Measurements from ENCODE around the gene CARNS1. TPM values are rescaled to one million over a fixed set of nuclear protein-coding genes. Genes with fewer than 3 reads are reported as not detected.

The CARNS1 gene
- total RNA-seq, 4 donors from 2014 or later: 0.30 to 1.5 (median 1.0) TPM

DNA sequence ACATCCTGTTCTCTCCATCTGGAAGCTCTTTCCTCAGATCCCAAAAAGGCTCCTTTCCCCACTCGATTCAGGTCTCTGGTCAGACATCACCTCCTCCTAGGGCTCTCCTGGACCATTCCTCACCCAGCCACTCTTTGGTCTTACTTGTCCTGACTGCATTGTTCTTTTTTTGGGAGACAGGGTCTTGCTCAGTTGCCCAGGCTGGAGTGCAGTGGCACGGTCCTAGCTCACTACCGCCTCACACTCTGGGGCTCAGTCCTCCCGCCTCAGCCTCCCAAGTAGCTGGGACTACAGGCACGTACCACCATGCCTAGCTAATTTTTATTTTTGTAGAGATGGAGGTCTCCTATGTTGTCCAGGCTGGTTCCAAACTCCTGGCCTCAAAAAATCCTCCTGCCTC is 30.0 kb downstream of the CARNS1 start:
- intact Hi-C loops (cut with DNase I; ENCODE audit: low total_unique reads): no loop called here
- 76 to 93% methylated on average over 5 of the region's 5 CpGs for WGBS, 2 donors
- DNase-seq (ENCODE audit: low spot score in 2 of 2): no peak
- TF ChIP-seq POLR2A (IDR thresholded peaks at IDR 0.05) (no peak), CTCF (IDR thresholded peaks at IDR 0.05) (no peak)
- no peak overlapping the region for H3K4me3 ChIP-seq (ENCODE audit: low read depth, poor library complexity, severe bottlenecking)

DNA sequence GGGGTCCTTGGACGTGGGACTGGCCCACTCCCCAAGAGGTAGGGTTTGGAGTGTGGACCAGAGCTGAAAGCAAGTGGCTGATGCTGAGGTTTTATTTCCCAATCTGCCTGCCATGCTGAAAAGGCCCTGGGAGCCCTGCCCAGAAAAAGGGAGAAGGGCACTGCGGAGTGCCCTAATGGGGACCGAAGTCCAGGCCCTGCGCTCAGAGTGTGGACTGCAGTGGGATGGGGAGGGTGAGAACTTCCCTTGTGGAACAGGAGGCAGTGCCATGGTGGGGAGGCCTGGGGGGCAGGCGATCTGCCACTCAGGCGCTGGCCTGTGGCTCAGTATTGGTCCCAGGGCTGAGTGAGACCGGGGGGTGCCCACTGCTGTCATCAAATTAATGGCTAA is 32.7 kb downstream of the CARNS1 start:
- intact Hi-C loops (cut with DNase I; ENCODE audit: low total_unique reads): no loop called here
- 90 to 92% methylated on average over 7 of the region's 7 CpGs for WGBS, 2 donors
- H3K4me3 ChIP-seq (ENCODE audit: low read depth, poor library complexity, severe bottlenecking): no peak overlapping the region
- DNase-seq (ENCODE audit: low spot score in 2 of 2): no peak
- TF ChIP-seq CTCF (IDR thresholded peaks at IDR 0.05): no peak

DNA sequence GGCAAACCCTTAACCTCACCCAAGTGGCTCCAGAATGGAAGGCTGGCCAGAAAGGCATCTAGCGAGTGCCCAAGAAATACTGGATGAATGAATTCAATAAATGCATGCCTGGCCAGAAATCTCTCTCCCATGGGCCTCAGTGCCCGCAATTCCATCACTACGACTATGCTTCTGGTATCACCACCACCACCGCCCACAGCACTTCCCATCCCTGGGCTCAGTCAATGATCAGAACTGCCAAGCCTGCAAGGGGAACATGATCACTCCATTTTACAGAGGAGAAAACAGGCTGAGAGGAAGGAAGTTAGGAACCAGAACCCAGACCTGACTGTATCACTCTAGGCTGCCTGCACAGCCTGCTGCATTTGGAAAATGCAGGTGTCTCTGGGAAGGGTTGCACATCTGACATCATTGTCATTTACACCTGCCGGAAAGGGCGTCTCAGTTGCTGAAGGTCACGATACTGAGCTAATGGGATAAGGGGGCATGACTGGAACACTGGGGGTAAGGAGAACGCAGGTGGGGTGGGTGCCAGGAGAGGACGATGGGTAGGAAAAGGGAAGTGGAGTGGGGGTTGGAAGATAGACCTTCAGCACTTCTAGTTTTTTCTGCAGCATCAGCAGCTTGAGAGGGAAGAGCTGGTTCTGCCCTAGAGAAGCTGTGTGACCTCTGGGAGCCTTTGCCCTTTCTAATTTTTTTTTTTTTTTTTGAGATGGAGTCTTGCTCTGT is 33.8 kb downstream of the CARNS1 start:
- WGBS, 2 donors: 73 to 76% methylated on average over 9 of the region's 9 CpGs
- no peak overlapping the region for H3K4me3 ChIP-seq (ENCODE audit: low read depth, poor library complexity, severe bottlenecking)
- intact Hi-C loops (cut with DNase I; ENCODE audit: low total_unique reads): no loop called here
- DNase-seq (ENCODE audit: low spot score in 2 of 2): no peak
- no peak for TF ChIP-seq POLR2A (IDR thresholded peaks at IDR 0.05)
- TF ChIP-seq CTCF (IDR thresholded peaks at IDR 0.05): no peak

DNA sequence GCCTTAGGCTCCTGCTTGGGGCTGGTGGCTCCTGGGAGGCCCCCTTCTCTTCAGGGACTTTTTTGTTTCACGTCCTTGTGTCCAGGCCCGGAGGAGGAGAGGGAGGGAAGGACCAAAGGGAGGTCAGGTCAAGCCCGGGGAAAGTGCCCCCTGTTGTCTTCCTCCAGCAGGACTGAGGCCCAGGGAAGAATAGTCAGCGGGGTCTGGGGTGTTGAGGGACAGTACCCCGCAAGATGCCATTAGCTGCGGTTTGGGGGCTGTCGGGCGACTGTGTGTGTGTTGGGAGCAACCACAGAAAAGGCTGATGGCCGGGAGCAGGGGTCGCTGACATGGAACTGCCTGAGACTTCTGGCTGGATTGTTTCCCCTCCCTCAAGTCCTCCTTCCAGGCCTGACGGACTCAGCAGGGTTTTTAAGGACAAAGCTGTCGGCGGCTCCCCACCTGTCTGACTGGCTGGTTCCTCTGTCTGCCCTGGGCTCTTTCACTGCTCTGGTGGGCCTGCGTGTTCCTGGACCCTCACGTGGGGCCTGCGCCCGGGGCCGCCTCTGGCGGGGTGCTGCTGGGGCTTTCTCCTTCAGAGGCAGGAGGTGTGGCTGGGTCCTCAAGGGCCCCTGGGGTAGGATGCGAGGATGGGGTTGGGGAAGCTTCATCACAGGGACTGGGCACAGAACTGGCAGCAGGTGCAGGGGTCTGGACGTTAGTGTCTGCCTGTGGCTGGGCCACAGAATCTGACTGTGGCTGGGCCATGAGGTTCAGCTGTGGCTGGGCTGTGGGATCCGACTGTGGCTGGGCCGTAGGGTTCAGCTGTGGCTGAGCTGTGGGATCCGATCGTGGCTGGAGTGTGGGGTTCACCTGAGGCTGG is 35.5 kb downstream of the CARNS1 start:
- intact Hi-C loops (cut with DNase I; ENCODE audit: low total_unique reads): no loop called here
- DNase-seq (ENCODE audit: low spot score in 2 of 2): no peak
- TF ChIP-seq CTCF (IDR thresholded peaks at IDR 0.05) (no peak), POLR2A (IDR thresholded peaks at IDR 0.05) (no peak)
- H3K4me3 ChIP-seq (ENCODE audit: low read depth, poor library complexity, severe bottlenecking): no peak overlapping the region
- WGBS, 2 donors: 87 to 89% methylated on average over 21 to 25 of the region's 25 CpGs

DNA sequence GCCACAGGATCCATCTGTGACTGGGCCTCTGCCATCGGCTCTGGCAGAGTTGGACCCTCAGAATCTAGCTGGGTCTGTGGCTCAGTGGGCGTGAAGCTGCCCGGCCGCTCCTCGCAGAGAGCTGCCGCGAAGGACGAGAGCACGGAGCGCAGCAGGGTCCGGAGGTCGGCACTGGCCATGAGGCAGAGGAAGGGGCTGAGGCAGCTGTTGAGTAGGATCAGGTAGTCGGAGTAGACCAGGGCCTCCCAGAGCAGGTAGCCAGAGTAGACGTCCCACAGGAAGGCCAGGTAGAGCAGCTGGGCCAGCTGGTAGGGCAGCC is 36.1 kb downstream of the CARNS1 start:
- 90 to 92% methylated on average over 14 of the region's 14 CpGs for WGBS, 2 donors

More for the DNA sequence above, 36.1 kb downstream of the CARNS1 start:
- intact Hi-C loops (cut with DNase I; ENCODE audit: low total_unique reads): no loop called here
- no peak overlapping the region for H3K4me3 ChIP-seq (ENCODE audit: low read depth, poor library complexity, severe bottlenecking)
- TF ChIP-seq POLR2A (IDR thresholded peaks at IDR 0.05) (no peak), CTCF (IDR thresholded peaks at IDR 0.05) (no peak)
- no peak for DNase-seq (ENCODE audit: low spot score in 2 of 2)
